ENCODE measurements around the gene SMOC1. TPM values are rescaled to one million over a fixed set of nuclear protein-coding genes. Genes with fewer than 3 reads are reported as not detected.

Gene SMOC1
- total RNA-seq, 1 experiment from 2014 or later: 0.68 TPM

DNA sequence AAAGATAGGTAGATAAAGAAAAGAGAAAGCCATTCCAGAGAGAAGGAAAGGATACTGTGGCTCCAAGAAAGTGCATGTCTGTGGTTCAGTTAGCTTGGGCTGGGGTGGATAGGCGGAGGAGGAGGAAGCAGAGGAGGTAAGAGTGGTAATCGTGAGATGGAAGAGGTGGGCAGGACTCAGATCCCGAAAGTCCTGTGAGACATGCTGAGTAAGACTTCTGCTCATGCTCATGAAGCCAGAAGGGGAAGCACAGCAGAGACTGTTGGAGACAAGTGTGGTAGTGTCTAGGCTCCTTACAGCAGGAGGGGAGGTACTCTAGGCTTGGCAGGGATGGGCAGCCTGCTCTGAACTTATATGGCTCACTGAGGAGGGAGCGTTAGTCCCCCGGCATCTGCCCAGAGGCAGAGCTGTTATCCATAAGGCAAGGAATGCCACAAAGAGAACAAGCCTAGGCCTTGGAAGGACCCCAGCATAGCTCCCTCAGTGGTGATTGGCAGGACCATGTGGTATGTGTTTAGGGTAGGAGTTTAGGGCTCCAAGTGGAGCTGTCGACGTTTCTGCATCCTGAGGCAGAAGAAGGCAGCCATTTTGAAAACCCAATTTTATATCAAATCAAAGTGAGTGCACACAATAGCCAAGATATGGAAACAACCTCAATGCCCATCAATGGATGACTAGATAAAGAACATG is 135.3 kb downstream of the SMOC1 start:
- TF ChIP-seq, protein P1, sequence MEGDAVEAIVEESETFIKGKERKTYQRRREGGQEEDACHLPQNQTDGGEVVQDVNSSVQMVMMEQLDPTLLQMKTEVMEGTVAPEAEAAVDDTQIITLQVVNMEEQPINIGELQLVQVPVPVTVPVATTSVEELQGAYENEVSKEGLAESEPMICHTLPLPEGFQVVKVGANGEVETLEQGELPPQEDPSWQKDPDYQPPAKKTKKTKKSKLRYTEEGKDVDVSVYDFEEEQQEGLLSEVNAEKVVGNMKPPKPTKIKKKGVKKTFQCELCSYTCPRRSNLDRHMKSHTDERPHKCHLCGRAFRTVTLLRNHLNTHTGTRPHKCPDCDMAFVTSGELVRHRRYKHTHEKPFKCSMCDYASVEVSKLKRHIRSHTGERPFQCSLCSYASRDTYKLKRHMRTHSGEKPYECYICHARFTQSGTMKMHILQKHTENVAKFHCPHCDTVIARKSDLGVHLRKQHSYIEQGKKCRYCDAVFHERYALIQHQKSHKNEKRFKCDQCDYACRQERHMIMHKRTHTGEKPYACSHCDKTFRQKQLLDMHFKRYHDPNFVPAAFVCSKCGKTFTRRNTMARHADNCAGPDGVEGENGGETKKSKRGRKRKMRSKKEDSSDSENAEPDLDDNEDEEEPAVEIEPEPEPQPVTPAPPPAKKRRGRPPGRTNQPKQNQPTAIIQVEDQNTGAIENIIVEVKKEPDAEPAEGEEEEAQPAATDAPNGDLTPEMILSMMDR (conservative IDR thresholded peaks at IDR 0.05): no peak
- Histone ChIP-seq H4K91ac (ENCODE audit: insufficient read length, low read depth, low read length) (no peak overlapping the region), H2AFZ (ENCODE audit: low read length) (no peak overlapping the region), H4K20me1 (ENCODE audit: control insufficient read depth, insufficient read depth, insufficient read length) (no peaks in the 10 kb centered on the region), H3K27ac (ENCODE audit: insufficient read length, low read depth, low read length) (no peak overlapping the region), H4K8ac (replicated peaks; ENCODE audit: insufficient read length, low read depth, low read length) (no peak overlapping the region), H3K23ac (ENCODE audit: insufficient read length, low read depth, low read length) (no peak overlapping the region), H3K9me3 (ENCODE audit: control insufficient read depth, low read depth, low read length) (no peaks in the 10 kb centered on the region), H3K9ac (ENCODE audit: extremely low read depth, insufficient read length, low read length) (no peak overlapping the region), H2BK20ac (ENCODE audit: low read depth, low read length, poor library complexity, severe bottlenecking) (no peak overlapping the region), H3K18ac (ENCODE audit: insufficient read length, low read depth, low read length) (no peak overlapping the region), H3K27me3 (ENCODE audit: insufficient read depth, low read length) (no peaks in the 10 kb centered on the region), H3K23me2 (ENCODE audit: insufficient read length, low read depth, low read length, poor library complexity, severe bottlenecking) (no peaks in the 10 kb centered on the region), H3K4ac (ENCODE audit: low read depth, low read length) (no peak overlapping the region), H4K5ac (ENCODE audit: insufficient read length, low read depth, low read length) (no peak overlapping the region), H3K79me2 (ENCODE audit: insufficient read depth, low read length) (no peaks in the 10 kb centered on the region), H2BK12ac (ENCODE audit: insufficient read length, low read depth, low read length) (no peak overlapping the region), H3K14ac (ENCODE audit: insufficient read depth, low read length) (no peak overlapping the region), H2BK5ac (ENCODE audit: insufficient read length, low read length) (no peak overlapping the region), H3K4me2 (ENCODE audit: insufficient read depth, insufficient read length, low read length) (no peak overlapping the region), H3K56ac (ENCODE audit: insufficient read length, low read depth, low read length) (no peak overlapping the region), H2BK15ac (ENCODE audit: low read depth, low read length) (no peak overlapping the region), H2AK5ac (ENCODE audit: insufficient read length, low read length) (no peak overlapping the region), H3T11ph (ENCODE audit: low read length) (no peak overlapping the region), H3K79me1 (ENCODE audit: insufficient read depth, low read depth, low read length, poor library complexity, severe bottlenecking) (no peaks in the 10 kb centered on the region), H2BK120ac (ENCODE audit: low read depth, low read length, poor library complexity, severe bottlenecking) (no peak overlapping the region), H3K4me1 (ENCODE audit: insufficient read depth, low read length) (no peaks in the 10 kb centered on the region)
- Mint-ChIP-seq H3K9me3 (no peaks in the 10 kb centered on the region), H3K36me3 (ENCODE audit: insufficient read depth in 1 of 3, low read depth in 3 of 3) (no peaks in the 10 kb centered on the region), H3K4me1 (peaks cover 10 to 12% of the 10 kb centered on the region in 2 experiments), H3K27ac (no peak overlapping the region), H3K4me3 (no peak overlapping the region), H3K27me3 (ENCODE audit: low read depth) (peaks cover 1% of the 10 kb centered on the region; the same call in 1 of the 2 replicates)
- WGBS (ENCODE audit: extremely low coverage, insufficient read length, low lambda C conversion rate): no CpG with 5 or more reads among the region's 7 CpGs
- DNase-seq: no peak

All from H9 (cell line).